HL-60 (cell line): ENCODE data around the gene MSI2.

ENCODE experiments used
- DNase-seq, 2 experiments: peaks; one replicate each; pipeline ENCODE4 v3.0.0-alpha.2; 2010 to 2020; ENCODE audit warnings: low read depth in 1 of 2, low spot score in 1 of 2
- H3K27ac ChIP-seq: fragments of 250-450 bp; sonication (Bioruptor Pico); replicated peaks from 2 replicates; pipeline ENCODE4 v1.5.1; 2020; ENCODE audit warnings: mild to moderate bottlenecking, moderate library complexity
- H3K27me3 ChIP-seq: fragments of 250-450 bp; sonication (Bioruptor Pico); 2 replicates; pipeline ENCODE4 v1.5.1; 2021; ENCODE audit warnings: mild to moderate bottlenecking, moderate library complexity; ENCODE audit not compliant: insufficient read depth, poor library complexity, severe bottlenecking
- H3K4me3 ChIP-seq: replicated peaks from 2 replicates; pipeline ENCODE4 v1.5.1; 2011; ENCODE audit warnings: mild to moderate bottlenecking, control low read depth, low read length; ENCODE audit not compliant: insufficient read depth
- CTCF ChIP-seq: IDR thresholded peaks from one replicate; pipeline ENCODE4 v1.5.1; 2011; ENCODE audit warnings: low read length, control low read depth, inconsistent platforms; ENCODE audit not compliant: insufficient read depth
- GABPA ChIP-seq: IDR thresholded peaks from 2 replicates; pipeline ENCODE4 v1.6.1; 2012; ENCODE audit warnings: low read depth
- POLR2AphosphoS5 ChIP-seq: IDR thresholded peaks from 2 replicates; pipeline ENCODE4 v1.6.1; 2012; ENCODE audit warnings: low read depth
- REST ChIP-seq: IDR thresholded peaks from 2 replicates; pipeline ENCODE4 v1.6.1; 2012; ENCODE audit warnings: low read depth; ENCODE audit not compliant: insufficient replicate concordance
- SPI1 ChIP-seq: IDR thresholded peaks from 2 replicates; pipeline ENCODE4 v1.6.1; 2012; ENCODE audit warnings: low read depth, mild to moderate bottlenecking, borderline replicate concordance

The MSI2 gene

GRCh38 chr17:57407287-57408070 is 151.2 kb downstream of the MSI2 start:
- H3K27me3 ChIP-seq, result no peaks in the 10 kb centered on the region
- no peak overlapping the region for H3K4me3 ChIP-seq
- TF ChIP-seq POLR2AphosphoS5 (no peak), CTCF (no peak), REST (no peak), SPI1 (no peak), GABPA (no peak)
- no peak for DNase-seq
- peak overlapping the region; percentile 75 for H3K27ac ChIP-seq

- H3K27me3 ChIP-seq, result no peaks in the 10 kb centered on the region
- TF ChIP-seq CTCF (no peak), POLR2AphosphoS5 (0 out of 2 replicates have a peak, but pooled peaks have one; percentile 17)
- no peak overlapping the region for H3K4me3 ChIP-seq
- H3K27ac ChIP-seq, result peak overlapping the region; percentile 75
- peak in 1 of 2 experiments; percentile 74 for DNase-seq
Measured at GRCh38 chr17:57408071-57408811, 151.9 kb downstream of the MSI2 start.

- no peak for DNase-seq
- no peak for TF ChIP-seq SPI1
- TF ChIP-seq POLR2AphosphoS5, result no peak
- no peak for TF ChIP-seq CTCF
- no peak for TF ChIP-seq REST
- no peak for TF ChIP-seq GABPA
- H3K27ac ChIP-seq, result no peak overlapping the region
- H3K4me3 ChIP-seq, result no peak overlapping the region
- H3K27me3 ChIP-seq, result no peaks in the 10 kb centered on the region
Measured at GRCh38 chr17:57410169-57410568, 153.8 kb downstream of the MSI2 start.
